Left cardiac atrium (tissue), 4 donors: ENCODE results near the gene PNMA8C. TPM values are rescaled to one million over a fixed set of nuclear protein-coding genes. Genes with fewer than 3 reads are reported as not detected.

Experiments
- ATAC-seq, 2 donors: fragments of 200-7000 bp; cut with Tn5 transposase; one replicate each; pipeline ENCODE4 v1.9.1; 2020; ENCODE audit warnings: mild to moderate bottlenecking in 2 of 2, moderate library complexity in 2 of 2
- DNase-seq: peaks from one replicate; pipeline ENCODE4 v3.0.0-alpha.2; 2020
- intact Hi-C, 2 donors: fragments of 100-400 bp; cut with DNase I; formaldehyde crosslinking; loops; one replicate each; pipeline versions ENCODE4 v1.14.1 to v1.15.1; 2022 to 2023
- total RNA-seq, 2 donors: library from RNA; stranded (reverse); fragmentation: NEBNext Ultra II Directional; extraction: Animal tissue kit (Norgen Biotek cat#: 25700); gene quantifications; one replicate each; pipeline ENCODE4 v1.2.1, GENCODE V29; 2021
- donor health status: DM: no; HTN: yes; CAD: no.
- donor health status: DM: no; HTN: yes; CAD: no; lungs with severe emphysema.
- donor health status: DM: yes; HTN: yes; CAD: no.
- donor health status: Dilated cardiomyopathy.

The PNMA8C gene
- total RNA-seq, 2 donors from 2014 or later: 0.09 to 0.16 TPM

- ATAC-seq (peak in 1 of 2 donors; percentile 18), DNase-seq (no peak)
- intact Hi-C loops: loop anchor here in 1 of 2 donors (2.0 kb wide), 1 partner anchor 119 kb away; no protein-coding TSS in a partner anchor
Observed at GRCh38 chr19:46393456-46394401, 35.0 kb downstream of the PNMA8C start.

GRCh38 chr19:46392837-46393236, 35.9 kb downstream of the PNMA8C start:
- intact Hi-C loops: no loop called here
- no peak for DNase-seq
- ATAC-seq: no peak

GRCh38 chr19:46392252-46392801, 36.4 kb downstream of the PNMA8C start:
- intact Hi-C loops: no loop called here
- ATAC-seq (no peak), DNase-seq (no peak)

GRCh38 chr19:46391296-46392251, 37.2 kb downstream of the PNMA8C start:
- DNase-seq (no peak), ATAC-seq (no peak)
- intact Hi-C loops: no loop called here

- DNase-seq (no peak), ATAC-seq (no peak)
- intact Hi-C loops: no loop called here
Observed at GRCh38 chr19:46390866-46391265, 37.9 kb downstream of the PNMA8C start.

- intact Hi-C loops: no loop called here
- DNase-seq (no peak), ATAC-seq (no peak)
Observed at GRCh38 chr19:46390121-46390858, 38.4 kb downstream of the PNMA8C start.

- ATAC-seq (no peak), DNase-seq (no peak)
- intact Hi-C loops: no loop called here
Observed at GRCh38 chr19:46388311-46389095, 40.2 kb downstream of the PNMA8C start.

GRCh38 chr19:46387713-46388130, 41.0 kb downstream of the PNMA8C start:
- DNase-seq: no peak

GRCh38 chr19:46386996-46387712, 41.6 kb downstream of the PNMA8C start:
- intact Hi-C loops: no loop called here
- DNase-seq (no peak), ATAC-seq (no peak)

More at GRCh38 chr19:46387713-46388130, 41.0 kb downstream of the PNMA8C start:
- ATAC-seq: no peak
- intact Hi-C loops: no loop called here

- DNase-seq (no peak), ATAC-seq (no peak)
- intact Hi-C loops: no loop called here
Observed at GRCh38 chr19:46386151-46386550, 42.6 kb downstream of the PNMA8C start.

GRCh38 chr19:46385636-46386035, 43.1 kb downstream of the PNMA8C start:
- intact Hi-C loops: no loop called here
- ATAC-seq (no peak), DNase-seq (no peak)

GRCh38 chr19:46384396-46384795, 44.3 kb downstream of the PNMA8C start:
- intact Hi-C loops: no loop called here
- DNase-seq: no peak
- peak; percentile 70 to 73 for ATAC-seq

- ATAC-seq (peak; percentile 12 to 28), DNase-seq (no peak)
- intact Hi-C loops: no loop called here
Observed at GRCh38 chr19:46383846-46384245, 44.9 kb downstream of the PNMA8C start.

- ATAC-seq (no peak), DNase-seq (no peak)
- intact Hi-C loops: no loop called here
Observed at GRCh38 chr19:46383171-46383815, 45.4 kb downstream of the PNMA8C start.

GRCh38 chr19:46381756-46382345, 46.9 kb downstream of the PNMA8C start:
- DNase-seq: no peak
- intact Hi-C loops: no loop called here
- ATAC-seq: no peak

- intact Hi-C loops: no loop called here
- no peak for ATAC-seq
- DNase-seq: no peak
Observed at GRCh38 chr19:46381346-46381745, 47.4 kb downstream of the PNMA8C start.

GRCh38 chr19:46380690-46381089, 48.0 kb downstream of the PNMA8C start:
- DNase-seq: no peak
- intact Hi-C loops: no loop called here
- ATAC-seq: no peak
